DOHH2 (cell line): Measurements from ENCODE around the gene LNX1.

ENCODE experiments used
- CTCF ChIP-seq: fragments of 200-600 bp; sonication (generic); IDR thresholded peaks from one replicate; pipeline ENCODE4 v1.5.1; 2014; ENCODE audit warnings: antibody characterized with exemption, mild to moderate bottlenecking, low read depth, low read length; ENCODE audit not compliant: poor library complexity, severe bottlenecking
- EZH2phosphoT487 ChIP-seq: fragments of 200-600 bp; sonication (generic); IDR thresholded peaks from 2 replicates; pipeline ENCODE4 v1.6.1; 2017; ENCODE audit warnings: borderline replicate concordance, mild to moderate bottlenecking, antibody characterized with exemption, low read length, moderate library complexity, mixed read lengths

- TF ChIP-seq CTCF = no peak
- TF ChIP-seq EZH2phosphoT487 = no peak
These were observed 5.0 kb downstream of the LNX1 start for GRCh38 chr4:53586121-53586816.
